ENCODE results near the gene SOS1.

DNA sequence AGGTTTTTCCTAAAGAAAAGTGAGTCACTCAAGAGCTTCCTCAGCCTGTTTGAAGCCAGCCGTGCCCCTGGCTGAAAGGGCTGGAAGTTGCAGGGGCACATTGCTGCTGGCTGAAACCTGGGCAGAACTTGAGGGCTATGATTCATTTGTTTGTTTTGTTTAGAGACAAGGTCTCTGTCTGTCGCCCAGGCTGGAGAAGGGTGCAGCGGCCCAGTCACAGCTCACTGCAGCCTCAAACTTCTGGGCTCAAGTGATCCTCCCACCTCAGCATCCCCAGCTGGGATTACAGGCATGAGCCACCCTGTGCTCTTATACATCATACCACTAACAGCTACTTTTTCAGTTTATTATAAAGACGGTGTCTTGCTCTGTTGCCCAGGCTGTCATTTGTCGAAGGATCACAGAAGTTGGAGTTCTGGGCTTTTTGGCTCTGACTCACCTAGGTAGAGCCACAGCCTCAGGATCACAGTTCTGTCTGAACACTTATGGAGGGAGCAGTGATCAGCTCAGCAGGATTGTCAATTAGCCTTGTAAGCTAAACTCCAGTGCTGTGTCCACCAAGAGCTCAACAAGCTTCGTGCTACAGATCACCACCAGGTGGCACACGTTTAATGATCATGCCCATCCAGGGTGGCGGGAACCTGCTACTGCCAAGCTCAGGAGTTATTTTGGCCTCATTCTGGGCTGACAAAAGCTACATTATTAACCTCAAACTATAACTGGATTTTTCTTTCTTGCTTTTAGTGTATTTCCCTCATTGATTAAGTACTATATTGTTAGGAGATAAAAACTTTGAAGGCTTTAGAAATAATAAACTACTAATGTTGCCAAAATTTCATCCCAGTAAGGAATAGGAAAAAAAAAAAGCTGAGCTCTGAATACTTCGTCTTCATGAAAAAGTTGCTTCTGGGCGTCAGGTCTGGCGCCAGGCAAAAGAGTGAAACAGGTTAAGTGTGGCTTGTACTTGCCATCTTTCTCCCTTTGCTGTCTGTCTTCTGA lies 173.3 kb downstream of the SOS1 start:
- TF ChIP-seq POLR2A (IDR thresholded peaks at IDR 0.05; ENCODE audit: low read length) (no peak), GATA1 (IDR thresholded peaks at IDR 0.05; ENCODE audit: low read depth, low read length) (no peak)
